ENCODE results near the gene EDEM1.

- TF ChIP-seq EP300 (IDR thresholded peaks at IDR 0.05) (no peak), POLR2A (IDR thresholded peaks at IDR 0.05) (no peak), CTCF (IDR thresholded peaks at IDR 0.05) (no peak)
Measured at GRCh38 chr3:5231487-5231886, 44.0 kb downstream of the EDEM1 start.

Measured in gastroesophageal sphincter (tissue), 3 donors.